Astrocyte of the cerebellum (primary cell): Measurements from ENCODE around the gene PRPSAP1.

Experiments
- DNase-seq: peaks from one replicate; pipeline ENCODE4 v3.0.0-alpha.2; 2011; ENCODE audit warnings: low read depth
- H3K4me3 ChIP-seq: 2 replicates; pipeline ENCODE4 v1.5.1; 2011; ENCODE audit warnings: mild to moderate bottlenecking, low read depth, low read length, moderate library complexity
- CTCF ChIP-seq: IDR thresholded peaks from 2 replicates; pipeline ENCODE4 v1.5.1; 2012; ENCODE audit warnings: low read length, low read depth, moderate library complexity, mild to moderate bottlenecking; ENCODE audit errors: missing control alignments
- in situ Hi-C: cut with HindIII; loops from 2 replicates; pipeline ENCODE4 v1.10.0; 2017; ENCODE audit warnings: low sequenced_read_pairs

Gene PRPSAP1

GRCh38 chr17:76318586-76318985 lies 35.1 kb downstream of the PRPSAP1 start:
- in situ Hi-C loops = no loop called here
- no peak for DNase-seq

DNA sequence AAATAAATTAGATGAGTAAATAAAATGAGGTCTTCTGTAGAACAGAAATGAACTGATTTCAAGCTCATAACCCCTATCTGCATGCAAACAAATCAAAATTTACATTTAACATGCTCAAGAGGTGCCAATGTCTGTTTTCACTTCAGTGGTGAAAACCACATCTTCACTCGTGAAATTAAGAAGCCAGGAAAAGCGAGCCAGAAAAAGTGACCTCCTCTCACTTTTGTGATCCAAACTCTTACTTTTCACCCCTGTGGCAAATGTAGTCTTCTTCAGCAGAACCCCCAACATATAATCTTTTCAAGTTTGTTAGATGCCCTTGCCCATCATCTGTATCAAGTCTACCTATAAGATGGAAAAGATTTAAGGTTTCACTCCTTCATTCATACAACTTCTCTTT lies 36.2 kb downstream of the PRPSAP1 start:
- DNase-seq = no peak
- TF ChIP-seq CTCF = no peak
- in situ Hi-C loops = no loop called here
- H3K4me3 ChIP-seq = no peak overlapping the region

More at GRCh38 chr17:76318586-76318985, 35.1 kb downstream of the PRPSAP1 start:
- TF ChIP-seq CTCF = no peak
- H3K4me3 ChIP-seq = no peak overlapping the region

GRCh38 chr17:76314392-76315227 lies 39.1 kb downstream of the PRPSAP1 start:
- no peak overlapping the region for H3K4me3 ChIP-seq
- DNase-seq = no peak
- in situ Hi-C loops = no loop called here

DNA sequence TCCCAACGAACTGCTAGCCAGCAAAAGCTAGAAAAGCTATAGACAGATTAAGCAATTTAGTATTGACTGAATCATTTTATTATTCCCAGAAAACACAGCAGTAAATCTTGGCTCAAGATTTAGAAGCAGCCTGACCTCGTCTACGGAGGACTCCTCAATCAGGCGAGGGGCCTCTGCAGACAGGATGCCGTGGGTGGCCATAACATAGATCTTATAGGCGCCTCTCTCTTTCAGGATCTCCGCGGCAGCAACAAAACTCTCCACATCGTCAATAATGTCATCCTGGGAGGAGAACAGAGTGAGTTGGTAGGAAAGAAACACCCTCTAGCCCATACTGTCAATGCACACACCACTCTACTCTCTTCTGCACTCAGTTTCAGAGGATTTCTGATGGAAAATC lies 41.0 kb downstream of the PRPSAP1 start:
- no peak for TF ChIP-seq CTCF
- no peak for DNase-seq
- in situ Hi-C loops = no loop called here
- no peak overlapping the region for H3K4me3 ChIP-seq

More at GRCh38 chr17:76314392-76315227, 39.1 kb downstream of the PRPSAP1 start:
- no peak for TF ChIP-seq CTCF

GRCh38 chr17:76309461-76309860 lies 44.3 kb downstream of the PRPSAP1 start:
- no peak overlapping the region for H3K4me3 ChIP-seq
- in situ Hi-C loops = no loop called here
- DNase-seq = no peak
- no peak for TF ChIP-seq CTCF

- no peak for TF ChIP-seq CTCF
- in situ Hi-C loops = no loop called here
- DNase-seq = no peak
- no peak within 1 kb of the TSS for H3K4me3 ChIP-seq
Observed at GRCh38 chr17:76307966-76308338, 45.8 kb downstream of the PRPSAP1 start, which contains the start of gene QRICH2. QRICH2 (minus strand) TSS chr17:76308276; CDS start chr17:76307998, 278 bp downstream.
